Common myeloid progenitor, CD34-positive (primary cell): ENCODE measurements around the gene CIAPIN1.

Source experiments
- CTCF ChIA-PET: fragments of 350-600 bp; sonication (Branson Sonifier 250); formaldehyde crosslinking; loops from one replicate; lab custom pipeline; 2021; ENCODE audit warnings: antibody characterized with exemption; lab: Charles Lee
- POLR2A ChIA-PET: fragments of 350-600 bp; sonication (Branson Sonifier 250); formaldehyde crosslinking; loops from one replicate; lab custom pipeline; 2021; ENCODE audit warnings: antibody characterized with exemption; lab: Charles Lee
- DNase-seq, 3 donors: peaks; one replicate each; pipeline versions ENCODE4 v3.0.0 to v3.0.0-alpha.2; 2013
- H3K27ac ChIP-seq, 2 experiments: 1 replicate in 1 of 2; 2 replicates in 1 of 2; pipeline ENCODE4 v1.7.0; 2013; ENCODE audit warnings: inconsistent platforms in 2 of 2, low read length in 2 of 2, mild to moderate bottlenecking in 2 of 2, low read depth in 1 of 2, moderate library complexity in 1 of 2; ENCODE audit not compliant: severe bottlenecking in 2 of 2, insufficient read depth in 1 of 2, poor library complexity in 1 of 2
- H3K27me3 ChIP-seq, 5 experiments: replicated peaks in 2 of 5; 1 replicate in 3 of 5; 2 replicates in 2 of 5; pipeline versions ENCODE4 v1.6.1 to v1.7.0; 2013; ENCODE audit warnings: low read length in 4 of 5, mild to moderate bottlenecking in 2 of 5, moderate library complexity in 2 of 5, inconsistent platforms in 1 of 5; ENCODE audit not compliant: insufficient read depth in 5 of 5, control insufficient read depth in 4 of 5
- H3K36me3 ChIP-seq, 4 experiments: 1 replicate in 2 of 4; 2 replicates in 2 of 4; pipeline versions ENCODE4 v1.6.1 to v1.7.0; 2013; ENCODE audit warnings: low read length in 3 of 4, control low read depth in 1 of 4, mild to moderate bottlenecking in 1 of 4; ENCODE audit not compliant: control insufficient read depth in 4 of 4, insufficient read depth in 4 of 4
- H3K4me1 ChIP-seq, 4 experiments: 1 replicate in 3 of 4; 2 replicates in 1 of 4; pipeline versions ENCODE4 v1.6.1 to v1.7.1; 2013; ENCODE audit warnings: low read length in 3 of 4, mild to moderate bottlenecking in 3 of 4, control low read depth in 1 of 4, inconsistent platforms in 1 of 4, moderate library complexity in 1 of 4; ENCODE audit not compliant: control insufficient read depth in 4 of 4, insufficient read depth in 4 of 4; ENCODE audit errors: control extremely low read depth in 1 of 4
- H3K4me3 ChIP-seq, 7 experiments: 1 replicate in 4 of 7; 2 replicates in 3 of 7; pipeline versions ENCODE4 v1.5.1 to v1.7.0; 2013; ENCODE audit warnings: mild to moderate bottlenecking in 7 of 7, low read length in 6 of 7, moderate library complexity in 6 of 7, inconsistent platforms in 2 of 7, low read depth in 2 of 7, control low read depth in 1 of 7; ENCODE audit not compliant: insufficient read depth in 4 of 7, control insufficient read depth in 1 of 7; ENCODE audit errors: extremely low read depth in 1 of 7
- H3K9me3 ChIP-seq, 5 experiments: 1 replicate in 4 of 5; 2 replicates in 1 of 5; pipeline versions ENCODE4 v1.6.1 to v1.7.1; 2013; ENCODE audit warnings: low read length in 4 of 5, mild to moderate bottlenecking in 2 of 5, inconsistent platforms in 1 of 5, low read depth in 1 of 5, moderate library complexity in 1 of 5; ENCODE audit not compliant: control insufficient read depth in 4 of 5, insufficient read depth in 2 of 5; ENCODE audit errors: control extremely low read depth in 1 of 5
- WGBS: methylation state at CpG from one replicate; pipeline ENCODE4 v1.1.5; 2013; ENCODE audit not compliant: insufficient coverage; 5-methylcytosine and 5-hydroxymethylcytosine counted together

Gene CIAPIN1

DNA sequence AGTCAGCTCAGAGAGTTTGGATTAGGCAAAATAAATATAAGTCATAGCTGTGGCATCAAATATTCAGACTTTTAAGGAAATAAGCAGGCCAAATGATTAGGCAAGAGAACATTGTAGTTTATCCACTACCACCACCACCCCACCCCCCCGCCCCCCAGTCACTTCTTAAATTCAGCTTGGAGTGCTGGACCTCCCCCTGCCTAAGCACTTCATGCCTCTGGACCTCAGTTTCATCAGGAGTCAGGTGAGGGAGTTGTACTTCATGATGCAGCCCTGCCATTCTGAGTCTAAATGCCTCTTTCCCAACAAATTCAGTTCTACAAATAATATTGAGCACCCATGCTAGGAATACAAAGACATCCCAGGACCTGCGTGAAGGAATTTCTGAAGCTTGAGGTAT is 17.3 kb upstream of the CIAPIN1 start:
- H3K27ac ChIP-seq: no peak overlapping the region
- H3K36me3 ChIP-seq: peaks cover 11 to 71% (median 51%) of the 10 kb centered on the region in 4 experiments
- DNase-seq: no peak
- H3K4me1 ChIP-seq: peaks cover 3 to 11% (median 10%) of the 10 kb centered on the region in 4 experiments
- no peak overlapping the region for H3K4me3 ChIP-seq
- no CpG with 5 or more reads among the region's 2 CpGs for WGBS
- no peaks in the 10 kb centered on the region for H3K9me3 ChIP-seq
- ChIA-PET POLR2A (interaction anchor here (0.5 kb wide), 1 partner anchor 67 kb away, joined by 4 read pairs; no protein-coding TSS in a partner anchor), CTCF (interaction anchor here (1.1 to 4.6 kb wide), 4 partner anchors 8 to 54 kb away, joined by 3 to 35 read pairs (median 4); no protein-coding TSS in a partner anchor)
- no peaks in the 10 kb centered on the region for H3K27me3 ChIP-seq

DNA sequence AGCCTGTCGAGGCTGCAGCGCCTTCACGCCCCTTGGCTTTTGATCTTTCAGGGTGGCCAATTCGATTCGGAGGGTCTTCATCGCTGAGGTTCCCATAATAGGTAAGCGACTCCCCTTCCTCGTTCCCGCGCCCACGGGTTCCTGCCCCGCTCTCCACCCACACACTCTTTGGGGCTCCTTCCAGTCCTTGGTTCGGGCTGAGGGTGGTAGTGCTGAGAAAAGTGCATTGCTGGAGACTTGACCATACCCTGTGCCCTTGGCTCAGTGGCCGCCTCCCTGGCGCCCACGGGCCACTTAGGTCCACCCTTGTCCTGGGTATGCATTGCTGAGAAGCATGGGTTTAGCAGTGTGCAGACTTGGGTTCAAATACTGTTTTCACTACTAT is 15.8 kb upstream of the CIAPIN1 start:
- DNase-seq: no peak
- no peaks in the 10 kb centered on the region for H3K27me3 ChIP-seq
- no peaks in the 10 kb centered on the region for H3K9me3 ChIP-seq
- H3K4me3 ChIP-seq: peak overlapping the region; percentile 48 to 94 (median 83)
- H3K4me1 ChIP-seq: peaks cover 3 to 11% (median 10%) of the 10 kb centered on the region in 4 experiments
- peaks cover 12 to 71% (median 50%) of the 10 kb centered on the region in 4 experiments for H3K36me3 ChIP-seq
- ChIA-PET POLR2A (interaction anchor here (1.0 to 1.4 kb wide), 3 partner anchors 10 to 57 kb away, joined by 3 to 6 read pairs (median 5); partner anchors contain the start of genes CIAPIN1 and COQ9), CTCF (interaction anchor here (1.2 to 7.4 kb wide), 11 partner anchors 8 to 60 kb away, joined by 3 to 41 read pairs (median 7); partner anchors contain the start of genes CIAPIN1 and COQ9)
- 1% methylated on average over 13 of the region's 16 CpGs for WGBS
- peak overlapping the region; percentile 35 to 81 for H3K27ac ChIP-seq

DNA sequence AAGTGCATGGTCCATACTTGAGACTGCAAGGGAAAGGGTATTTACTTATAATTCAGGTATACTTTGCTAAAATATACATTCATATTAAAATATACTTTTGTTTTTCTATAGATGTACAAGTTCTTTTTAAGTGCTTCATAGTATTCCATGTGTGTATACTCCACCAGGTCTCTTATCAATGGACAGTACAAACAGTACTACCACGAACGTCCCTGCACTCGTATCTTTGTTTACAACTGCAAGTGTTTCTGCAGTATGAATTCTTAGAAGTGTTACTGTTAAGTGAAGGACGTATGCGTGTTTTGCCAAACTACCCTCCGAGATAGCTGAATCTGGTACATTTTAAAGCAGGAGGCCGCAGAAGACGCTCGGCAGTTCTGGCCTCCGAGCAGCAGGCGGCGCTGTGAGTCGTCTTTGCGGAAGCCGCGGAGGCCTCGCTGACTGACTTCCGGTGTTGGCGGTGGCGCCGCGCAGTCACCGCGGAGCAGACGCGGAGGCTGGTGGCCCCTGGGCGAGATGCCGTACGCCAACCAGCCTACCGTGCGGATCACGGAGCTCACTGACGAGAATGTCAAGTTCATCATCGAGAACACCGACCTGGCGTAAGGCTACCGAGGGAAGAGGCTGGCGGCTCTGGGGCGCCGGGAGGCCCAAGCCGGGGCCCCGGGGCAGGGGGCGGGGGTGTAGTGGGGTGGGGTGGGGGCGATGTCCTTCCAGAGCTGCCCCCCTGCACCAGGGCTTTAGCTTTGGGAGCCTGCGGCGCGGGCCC is 15.2 kb upstream of the CIAPIN1 start, which contains the start of gene POLR2C:
Gene POLR2C, plus strand, starts transcription at position 471 of the 769 bp plus-strand sequence. Its CDS starts 46 bp downstream, at position 517.
- POLR2A ChIA-PET: interaction anchor here (1.0 to 1.4 kb wide), 3 partner anchors 10 to 58 kb away, joined by 3 to 6 read pairs (median 5); partner anchors contain the start of genes CIAPIN1 and COQ9
- peak; percentile 93 to 96 (median 96) for DNase-seq
- peak within 1 kb of the TSS; percentile 35 to 81 for H3K27ac ChIP-seq
- H3K4me1 ChIP-seq: peaks cover 3 to 11% (median 10%) of the 10 kb centered on the region in 4 experiments
- CTCF ChIA-PET: interaction anchor here (1.1 to 7.4 kb wide), 15 partner anchors 9 to 60 kb away, joined by 3 to 41 read pairs (median 4); partner anchors contain the start of genes CIAPIN1 and COQ9
- H3K36me3 ChIP-seq: peaks cover 15 to 77% (median 54%) of the 10 kb centered on the region in 4 experiments
- 4% methylated on average over 30 of the region's 47 CpGs for WGBS
- no peaks in the 10 kb centered on the region for H3K27me3 ChIP-seq
- H3K4me3 ChIP-seq: peak within 1 kb of the TSS; percentile 48 to 94 (median 83)
- no peaks in the 10 kb centered on the region for H3K9me3 ChIP-seq

DNA sequence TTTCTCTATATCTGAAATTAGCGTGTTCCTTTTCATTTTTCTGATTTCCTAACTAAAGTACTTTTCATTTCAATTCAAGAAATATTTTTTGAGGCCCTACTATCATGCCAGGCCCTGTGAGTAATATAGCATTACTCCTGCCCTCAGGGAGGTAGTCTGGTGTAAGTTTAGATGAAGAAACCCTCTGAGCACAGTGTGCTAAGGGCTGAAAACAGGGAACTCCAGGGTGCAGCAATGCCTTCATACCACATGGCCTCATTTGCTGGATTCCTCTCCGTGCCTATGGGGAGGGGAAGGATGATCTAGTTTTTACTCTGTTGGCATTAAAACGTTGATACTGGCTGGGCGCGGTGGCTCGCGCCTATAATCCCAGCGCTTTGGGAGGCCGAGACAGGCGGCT is 4.8 kb upstream of the CIAPIN1 start:
- peaks cover 4 to 60% (median 44%) of the 10 kb centered on the region in 4 experiments for H3K36me3 ChIP-seq
- no peak overlapping the region for H3K4me3 ChIP-seq
- peaks cover 5 to 12% (median 8%) of the 10 kb centered on the region in 4 experiments for H3K4me1 ChIP-seq
- no peaks in the 10 kb centered on the region for H3K27me3 ChIP-seq
- no peak for DNase-seq
- POLR2A ChIA-PET: no interaction called here
- CTCF ChIA-PET: interaction anchor here (1.0 to 1.2 kb wide), 2 partner anchors 10 kb away, joined by 4 read pairs; partner anchors contain the start of gene POLR2C
- 99% methylated on average over 9 of the region's 10 CpGs for WGBS
- no peak overlapping the region for H3K27ac ChIP-seq
- H3K9me3 ChIP-seq: no peaks in the 10 kb centered on the region

DNA sequence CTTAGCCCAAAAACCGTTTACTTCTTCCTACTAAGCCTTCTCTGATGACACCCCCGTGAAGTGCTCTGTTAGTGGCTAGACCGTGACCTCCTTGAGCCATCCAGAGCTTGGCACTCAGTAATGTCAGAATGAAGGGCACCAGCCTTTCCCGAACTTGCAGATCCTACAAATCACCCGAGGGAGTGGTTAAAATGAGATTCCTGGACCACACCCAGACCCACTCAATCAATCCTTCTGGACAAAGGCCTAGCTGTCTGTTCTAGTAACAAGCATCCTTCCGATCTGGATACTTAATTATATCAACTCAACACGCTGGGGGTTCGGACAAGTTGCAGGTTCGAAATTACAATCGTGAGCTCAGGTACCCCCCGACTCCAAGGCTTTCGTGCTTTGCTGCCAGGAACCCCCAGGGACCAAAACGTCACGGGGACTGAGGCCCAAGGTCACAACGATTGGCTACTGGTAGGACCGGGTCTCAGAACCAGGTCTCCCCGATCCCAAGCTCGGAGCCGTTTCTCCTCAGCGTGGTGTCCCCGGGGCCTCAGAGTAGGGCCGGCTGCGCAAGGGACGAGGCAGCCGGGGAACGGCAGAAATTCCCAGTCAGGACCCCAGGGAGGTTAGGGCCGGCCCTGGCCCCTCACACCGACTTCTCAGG is 527 bp downstream of the CIAPIN1 start:
- CTCF ChIA-PET: interaction anchor here (0.8 to 5.3 kb wide), 9 partner anchors 9 to 147 kb away, joined by 3 to 41 read pairs (median 5); partner anchors contain the start of gene POLR2C
- DNase-seq: peak; percentile 21 to 61 (median 52)
- POLR2A ChIA-PET: interaction anchor here (0.6 to 1.7 kb wide), 5 partner anchors 10 to 35 kb away, joined by 3 to 7 read pairs (median 3); partner anchors contain the start of gene POLR2C
- H3K27me3 ChIP-seq: no peaks in the 10 kb centered on the region
- peaks cover 8 to 19% (median 18%) of the 10 kb centered on the region in 4 experiments for H3K4me1 ChIP-seq
- 7% methylated on average over 26 of the region's 28 CpGs for WGBS
- peak overlapping the region; percentile 77 to 98 (median 93) for H3K4me3 ChIP-seq
- no peaks in the 10 kb centered on the region for H3K9me3 ChIP-seq
- peak overlapping the region; percentile 85 to 92 for H3K27ac ChIP-seq
- peaks cover 0 to 12% (median 4%) of the 10 kb centered on the region in 4 experiments for H3K36me3 ChIP-seq

DNA sequence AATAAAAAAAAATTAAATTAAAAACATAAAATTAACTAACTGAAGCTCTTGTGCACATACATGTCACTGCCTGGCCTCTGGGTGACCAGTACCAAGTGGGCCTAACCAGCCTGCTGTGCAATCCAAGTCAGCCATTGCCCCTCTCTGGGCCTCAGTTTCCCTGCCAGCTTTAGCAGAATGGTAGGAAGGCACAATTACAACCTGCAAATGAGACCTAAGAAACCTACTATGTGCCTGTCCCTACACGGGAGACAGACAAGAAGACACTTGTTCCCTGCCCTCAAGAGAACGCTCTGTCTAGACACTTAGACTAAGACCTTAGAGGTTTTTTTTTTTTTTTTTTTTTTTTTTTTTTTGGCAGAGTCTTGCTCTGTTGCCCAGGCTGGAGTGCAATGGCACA is 1.7 kb downstream of the CIAPIN1 start:
- no peaks in the 10 kb centered on the region for H3K27me3 ChIP-seq
- no peak for DNase-seq
- CTCF ChIA-PET: interaction anchor here (1.2 to 5.3 kb wide), 3 partner anchors 15 to 74 kb away, joined by 3 to 41 read pairs (median 16); partner anchors contain the start of gene POLR2C
- H3K27ac ChIP-seq: no peak overlapping the region
- H3K36me3 ChIP-seq: peaks cover 0 to 14% (median 7%) of the 10 kb centered on the region in 4 experiments
- peaks cover 8 to 19% (median 18%) of the 10 kb centered on the region in 4 experiments for H3K4me1 ChIP-seq
- no CpG with 5 or more reads among the region's 2 CpGs for WGBS
- H3K9me3 ChIP-seq: peaks cover 3 to 9% (median 5%) of the 10 kb centered on the region in 5 experiments
- POLR2A ChIA-PET: no interaction called here
- no peak overlapping the region for H3K4me3 ChIP-seq
